ENCODE measurements around the gene STX1A.

Gene STX1A

DNA sequence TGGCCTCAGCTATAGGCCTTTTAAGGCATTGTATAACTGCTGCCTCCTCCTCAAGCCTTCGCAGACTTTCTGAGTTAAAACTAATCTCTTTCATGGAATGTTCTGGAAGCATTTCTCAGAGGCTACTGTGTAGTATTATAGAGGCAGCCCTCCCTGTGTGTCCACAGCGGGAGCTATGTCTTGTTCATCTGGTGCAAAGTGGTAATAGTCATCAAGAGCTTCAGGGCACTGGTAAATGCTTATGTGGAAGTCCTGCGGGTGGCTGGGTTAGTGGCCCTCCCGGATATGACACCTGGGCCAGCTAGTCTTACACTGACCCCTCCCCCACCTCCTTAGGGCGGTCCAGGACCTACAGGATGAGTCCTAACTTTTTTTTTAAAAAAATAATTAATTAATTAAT, 21.3 kb upstream of the STX1A start:
- H3K4me3 ChIP-seq (ENCODE audit: low read depth, low read length), result no peak overlapping the region
- TF ChIP-seq, protein P1, sequence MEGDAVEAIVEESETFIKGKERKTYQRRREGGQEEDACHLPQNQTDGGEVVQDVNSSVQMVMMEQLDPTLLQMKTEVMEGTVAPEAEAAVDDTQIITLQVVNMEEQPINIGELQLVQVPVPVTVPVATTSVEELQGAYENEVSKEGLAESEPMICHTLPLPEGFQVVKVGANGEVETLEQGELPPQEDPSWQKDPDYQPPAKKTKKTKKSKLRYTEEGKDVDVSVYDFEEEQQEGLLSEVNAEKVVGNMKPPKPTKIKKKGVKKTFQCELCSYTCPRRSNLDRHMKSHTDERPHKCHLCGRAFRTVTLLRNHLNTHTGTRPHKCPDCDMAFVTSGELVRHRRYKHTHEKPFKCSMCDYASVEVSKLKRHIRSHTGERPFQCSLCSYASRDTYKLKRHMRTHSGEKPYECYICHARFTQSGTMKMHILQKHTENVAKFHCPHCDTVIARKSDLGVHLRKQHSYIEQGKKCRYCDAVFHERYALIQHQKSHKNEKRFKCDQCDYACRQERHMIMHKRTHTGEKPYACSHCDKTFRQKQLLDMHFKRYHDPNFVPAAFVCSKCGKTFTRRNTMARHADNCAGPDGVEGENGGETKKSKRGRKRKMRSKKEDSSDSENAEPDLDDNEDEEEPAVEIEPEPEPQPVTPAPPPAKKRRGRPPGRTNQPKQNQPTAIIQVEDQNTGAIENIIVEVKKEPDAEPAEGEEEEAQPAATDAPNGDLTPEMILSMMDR (IDR thresholded peaks at IDR 0.05; ENCODE audit: low read depth, low read length, missing control alignments), result no peak
- no peak for DNase-seq (ENCODE audit: low read depth)
- in situ Hi-C loops (cut with HindIII; ENCODE audit: low sequenced_read_pairs), result no loop called here

DNA sequence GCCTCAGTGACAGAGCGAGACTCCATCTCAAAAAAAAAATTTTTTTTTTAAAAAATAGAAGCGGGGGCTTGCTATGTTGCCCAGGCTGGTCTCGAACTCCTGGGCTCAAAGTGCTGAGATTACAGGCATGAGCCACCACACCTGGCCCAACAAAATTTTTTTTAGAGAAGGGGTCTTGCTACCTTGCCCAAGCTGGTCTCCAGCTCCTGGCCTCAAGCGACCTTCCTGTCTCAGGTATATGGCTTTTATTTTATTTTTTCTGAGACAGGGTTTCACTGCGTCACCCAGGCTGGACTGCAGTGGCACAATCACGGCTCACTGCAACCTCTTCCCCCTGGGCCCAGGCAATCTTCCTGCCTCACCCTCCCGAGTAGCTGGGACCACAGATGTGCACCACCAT, 20.7 kb upstream of the STX1A start:
- no peak overlapping the region for H3K4me3 ChIP-seq (ENCODE audit: low read depth, low read length)
- no peak for DNase-seq (ENCODE audit: low read depth)
- TF ChIP-seq, protein P1 (IDR thresholded peaks at IDR 0.05; ENCODE audit: low read depth, low read length, missing control alignments), result no peak
- in situ Hi-C loops (cut with HindIII; ENCODE audit: low sequenced_read_pairs), result no loop called here

GRCh38 chr7:73739387-73739767, 19.9 kb upstream of the STX1A start:
- no peak for DNase-seq (ENCODE audit: low read depth)
- TF ChIP-seq, protein P1 (IDR thresholded peaks at IDR 0.05; ENCODE audit: low read depth, low read length, missing control alignments), result no peak
- peak overlapping the region; percentile 90 for H3K4me3 ChIP-seq (ENCODE audit: low read depth, low read length)
- in situ Hi-C loops (cut with HindIII; ENCODE audit: low sequenced_read_pairs), result no loop called here

DNA sequence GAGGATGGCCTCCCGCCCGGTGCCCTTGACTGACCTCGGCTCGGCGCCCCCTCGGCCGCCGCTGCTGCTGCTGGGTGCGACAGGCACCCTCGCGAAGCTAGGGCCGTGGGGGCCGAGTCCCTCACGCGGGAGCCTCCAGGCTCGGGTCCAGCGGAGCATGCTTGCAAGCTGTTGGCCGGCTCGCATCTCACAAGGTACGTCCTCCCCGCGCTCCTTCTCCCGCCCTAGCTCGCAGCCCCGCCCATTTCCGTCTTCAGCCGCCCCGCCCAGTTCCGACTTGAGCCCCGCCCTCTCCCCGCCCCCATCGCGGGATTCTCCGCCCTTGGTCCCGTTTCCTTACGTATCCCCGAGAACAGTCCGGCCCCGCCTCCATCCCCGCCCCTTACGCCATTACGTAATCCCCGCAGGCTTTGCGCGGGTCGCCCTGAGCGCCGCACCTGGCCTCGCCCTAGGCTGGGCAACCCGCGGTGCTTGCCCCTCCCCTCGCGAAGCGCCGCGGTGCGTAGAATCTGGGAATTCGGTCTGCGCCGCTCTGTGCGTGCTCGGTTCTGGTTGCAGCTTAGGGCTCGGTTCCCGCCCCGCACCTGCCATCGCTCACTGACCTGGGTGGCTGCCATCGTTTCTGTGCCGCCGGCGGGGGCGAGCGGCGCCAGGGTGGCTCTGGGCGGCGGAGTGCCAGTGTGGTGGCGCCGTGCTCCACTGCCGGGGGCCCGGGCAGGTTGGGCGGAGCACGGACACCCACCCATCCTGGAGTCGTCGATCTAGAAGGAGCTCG, 19.3 kb upstream of the STX1A start, which contains the start of gene ABHD11:
ABHD11 (minus strand) TSS at position 191 of the 775 bp plus-strand sequence; CDS start at position 159, 32 bp downstream.
- H3K4me3 ChIP-seq (ENCODE audit: low read depth, low read length), result peak within 1 kb of the TSS; percentile 90
- in situ Hi-C loops (cut with HindIII; ENCODE audit: low sequenced_read_pairs), result no loop called here
- TF ChIP-seq, protein P1 (IDR thresholded peaks at IDR 0.05; ENCODE audit: low read depth, low read length, missing control alignments), result no peak
- DNase-seq (ENCODE audit: low read depth), result peak; percentile 89

- TF ChIP-seq, protein P1 (IDR thresholded peaks at IDR 0.05; ENCODE audit: low read depth, low read length, missing control alignments), result no peak
- H3K4me3 ChIP-seq (ENCODE audit: low read depth, low read length), result peak overlapping the region; percentile 90
- in situ Hi-C loops (cut with HindIII; ENCODE audit: low sequenced_read_pairs), result no loop called here
- no peak for DNase-seq (ENCODE audit: low read depth)
Observed at GRCh38 chr7:73738220-73738611, 18.7 kb upstream of the STX1A start.

GRCh38 chr7:73737491-73738219, 18.2 kb upstream of the STX1A start:
- in situ Hi-C loops (cut with HindIII; ENCODE audit: low sequenced_read_pairs), result no loop called here
- peak overlapping the region; percentile 90 for H3K4me3 ChIP-seq (ENCODE audit: low read depth, low read length)
- no peak for DNase-seq (ENCODE audit: low read depth)
- TF ChIP-seq, protein P1 (IDR thresholded peaks at IDR 0.05; ENCODE audit: low read depth, low read length, missing control alignments), result no peak
